Activated T-helper 1 cell treated with anti-CD3 and anti-CD28 coated beads, Interleukin-12 subunit alpha, Interleukin-12 subunit beta, Interleukin-2, Interleukin-4 antibody, amounts not matched to agents 30 ng/mL and 10 ng/mL and 1 ng/mL, durations not matched to agents 14 hours and 24 hours and 36 hours (primary cell): ENCODE measurements around the gene ZSWIM5. TPM values are rescaled to one million over a fixed set of nuclear protein-coding genes. Genes with fewer than 3 reads are reported as not detected.
A peak's percentile ranks its signal among the peaks of the same experiment; 100 is the strongest.
"Not testable (repeated sequence)": the region's sequence is repeated elsewhere in the genome, so short reads cannot be mapped to it uniquely, and the experiment has no call there.

Source experiments
- DNase-seq: peaks from one replicate; pipeline ENCODE4 v3.0.0; 2021; ENCODE audit warnings: low spot score
- H3K27ac Mint-ChIP-seq: one replicate; pipeline ENCODE4 v1.8.0; 2021; ENCODE audit warnings: mild to moderate bottlenecking, mixed read lengths
- H3K27me3 Mint-ChIP-seq: one replicate; pipeline ENCODE4 v1.8.0; 2022; ENCODE audit warnings: mild to moderate bottlenecking, moderate library complexity, mixed read lengths; ENCODE audit not compliant: insufficient read depth
- H3K36me3 Mint-ChIP-seq: one replicate; pipeline ENCODE4 v1.8.0; 2021; ENCODE audit warnings: low read depth, mixed read lengths
- H3K4me1 Mint-ChIP-seq: one replicate; pipeline ENCODE4 v1.8.0; 2021; ENCODE audit warnings: low read depth, mixed read lengths
- H3K4me3 Mint-ChIP-seq: one replicate; pipeline ENCODE4 v1.8.0; 2021; ENCODE audit warnings: mild to moderate bottlenecking, moderate library complexity, mixed read lengths
- H3K9me3 Mint-ChIP-seq: one replicate; pipeline ENCODE4 v1.8.0; 2021; ENCODE audit warnings: mixed read lengths
- intact Hi-C: fragments of 100-400 bp; cut with micrococcal nuclease; formaldehyde crosslinking; loops from one replicate; pipeline ENCODE4 v1.15.1; 2024
- total RNA-seq: library from RNA; stranded (reverse); gene quantifications from 2 replicates; pipeline ENCODE4 v1.2.3, GENCODE V29; 2022

Gene ZSWIM5
- total RNA-seq, 1 donor from 2014 or later: 0.10 TPM

- H3K9me3 Mint-ChIP-seq, H3K4me1 Mint-ChIP-seq, H3K36me3 Mint-ChIP-seq, H3K27me3 Mint-ChIP-seq, DNase-seq, intact Hi-C loops, H3K4me3 Mint-ChIP-seq, H3K27ac Mint-ChIP-seq: not testable (repeated sequence)
Observed at GRCh38 chr1:45094371-45094770, 112.0 kb downstream of the ZSWIM5 start.

- H3K4me3 Mint-ChIP-seq: no peak overlapping the region
- no peaks in the 10 kb centered on the region for H3K4me1 Mint-ChIP-seq
- H3K36me3 Mint-ChIP-seq: no peaks in the 10 kb centered on the region
- no peaks in the 10 kb centered on the region for H3K9me3 Mint-ChIP-seq
- no peak overlapping the region for H3K27ac Mint-ChIP-seq
- H3K27me3 Mint-ChIP-seq: peaks cover 3% of the 10 kb centered on the region
- DNase-seq: no peak
- intact Hi-C loops: no loop called here
Observed at GRCh38 chr1:45093334-45093733, 113.1 kb downstream of the ZSWIM5 start.

DNA sequence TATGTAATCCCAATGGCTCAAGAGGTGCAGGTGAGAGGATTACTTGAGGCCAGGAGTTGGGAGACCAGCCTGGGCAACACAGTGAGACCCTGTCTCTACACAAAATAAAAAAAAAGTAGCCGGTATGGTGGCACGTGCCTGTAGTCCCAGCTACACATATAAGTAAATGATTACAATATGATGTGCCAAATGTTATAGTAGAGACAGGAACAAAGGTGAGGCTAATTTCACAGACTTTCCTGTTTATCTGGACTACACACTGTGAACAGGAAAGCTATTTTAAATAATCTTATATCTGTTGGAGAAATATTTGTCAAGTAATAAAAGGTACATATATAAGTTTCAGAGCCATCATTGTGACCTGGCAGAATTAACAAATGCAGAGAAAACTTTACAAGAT, 116.7 kb downstream of the ZSWIM5 start:
- Mint-ChIP-seq H3K27ac (no peak overlapping the region), H3K9me3 (no peaks in the 10 kb centered on the region), H3K36me3 (no peaks in the 10 kb centered on the region), H3K4me3 (no peak overlapping the region), H3K27me3 (peaks cover 3% of the 10 kb centered on the region), H3K4me1 (no peaks in the 10 kb centered on the region)
- DNase-seq: no peak
- intact Hi-C loops: no loop called here

DNA sequence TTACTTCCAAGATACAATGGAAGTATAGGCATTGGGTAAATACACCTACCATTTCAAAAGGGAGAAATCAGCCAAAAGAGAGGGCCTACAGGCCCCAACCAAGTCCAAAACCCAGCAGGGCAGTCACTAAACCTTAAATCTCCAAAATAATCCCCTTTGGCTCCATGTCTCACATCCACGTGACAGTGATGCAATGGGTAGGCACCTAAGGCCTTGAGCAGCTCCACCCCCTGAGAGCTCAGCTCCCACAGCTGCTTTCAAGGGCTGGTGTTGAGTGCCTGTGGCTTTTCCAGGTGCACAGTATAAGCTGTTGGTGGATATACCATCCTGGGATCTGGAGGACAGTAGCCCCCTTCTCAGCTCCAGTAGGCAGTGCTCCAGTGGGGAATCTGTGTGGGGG, 121.8 kb downstream of the ZSWIM5 start:
- DNase-seq: no peak
- H3K4me1 Mint-ChIP-seq: no peaks in the 10 kb centered on the region
- intact Hi-C loops: no loop called here
- H3K27ac Mint-ChIP-seq: no peak overlapping the region
- H3K9me3 Mint-ChIP-seq: peaks cover 5% of the 10 kb centered on the region
- no peak overlapping the region for H3K4me3 Mint-ChIP-seq
- H3K27me3 Mint-ChIP-seq: no peaks in the 10 kb centered on the region
- H3K36me3 Mint-ChIP-seq: no peaks in the 10 kb centered on the region

DNA sequence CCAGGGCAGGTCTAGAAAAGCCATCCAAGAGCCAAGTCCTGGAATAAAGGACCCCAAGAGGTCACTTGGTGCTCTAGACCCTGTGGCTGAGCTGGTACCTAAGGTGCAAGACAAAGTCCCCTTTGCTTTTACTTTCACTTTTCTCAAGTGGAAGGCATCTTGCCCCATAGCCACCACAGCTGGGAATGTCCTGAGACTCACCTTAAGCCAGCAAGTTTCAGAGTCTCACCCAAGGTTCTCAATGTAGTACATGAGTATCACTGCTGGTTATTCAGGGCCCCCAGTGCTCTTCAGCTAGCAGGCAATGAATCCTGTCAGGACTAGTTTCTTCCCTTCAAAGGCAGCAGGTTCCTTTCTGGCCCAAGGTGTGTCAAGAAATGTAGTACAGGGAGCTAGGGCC, 126.9 kb downstream of the ZSWIM5 start:
- Mint-ChIP-seq H3K4me3 (no peak overlapping the region), H3K27me3 (peaks cover 14% of the 10 kb centered on the region), H3K9me3 (peaks cover 17% of the 10 kb centered on the region), H3K27ac (no peak overlapping the region), H3K36me3 (no peaks in the 10 kb centered on the region), H3K4me1 (no peaks in the 10 kb centered on the region)
- intact Hi-C loops: no loop called here
- DNase-seq: no peak

DNA sequence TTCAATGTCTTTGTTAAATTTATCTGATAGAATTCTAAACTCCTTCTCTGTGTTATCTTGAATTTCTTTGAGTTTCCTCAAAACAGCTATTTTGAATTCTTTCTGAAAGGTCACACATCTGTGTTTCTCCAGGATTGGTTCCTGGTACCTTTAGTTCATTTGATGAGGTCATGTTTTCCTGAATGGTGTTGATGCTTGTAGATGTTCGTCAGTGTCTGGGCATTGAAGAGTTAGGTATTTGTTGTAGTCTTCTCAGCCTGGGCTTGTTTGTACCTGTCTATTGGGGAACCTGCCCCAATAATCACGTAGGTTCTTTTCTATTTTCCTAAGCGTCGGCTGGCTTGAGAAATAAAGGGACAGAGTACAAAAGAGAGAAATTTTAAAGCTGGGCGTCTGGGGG, 129.4 kb downstream of the ZSWIM5 start:
- not testable (repeated sequence) for H3K4me1 Mint-ChIP-seq

GRCh38 chr1:45071567-45071966, 134.8 kb downstream of the ZSWIM5 start:
- Mint-ChIP-seq H3K27ac (no peak overlapping the region), H3K4me1 (no peaks in the 10 kb centered on the region), H3K4me3 (no peak overlapping the region), H3K9me3 (peaks cover 8% of the 10 kb centered on the region), H3K36me3 (no peaks in the 10 kb centered on the region), H3K27me3 (peaks cover 24% of the 10 kb centered on the region)
- DNase-seq: no peak
- intact Hi-C loops: no loop called here

More for the DNA sequence above, 129.4 kb downstream of the ZSWIM5 start:
- H3K27ac Mint-ChIP-seq, DNase-seq, H3K36me3 Mint-ChIP-seq, H3K4me3 Mint-ChIP-seq: not testable (repeated sequence)
- Mint-ChIP-seq H3K27me3 (peaks cover 23% of the 10 kb centered on the region), H3K9me3 (peaks cover 19% of the 10 kb centered on the region)
- intact Hi-C loops: loop anchor here (1.0 kb wide), 1 partner anchor 13 kb away; no protein-coding TSS in a partner anchor

- Mint-ChIP-seq H3K9me3 (no peaks in the 10 kb centered on the region), H3K36me3 (no peaks in the 10 kb centered on the region), H3K4me3 (no peak overlapping the region), H3K27ac (no peak overlapping the region), H3K27me3 (peaks cover 9% of the 10 kb centered on the region), H3K4me1 (no peaks in the 10 kb centered on the region)
- no peak for DNase-seq
- intact Hi-C loops: loop anchor here (5.0 kb wide), 1 partner anchor 51 kb away; no protein-coding TSS in a partner anchor
Observed at GRCh38 chr1:45067806-45068205, 138.6 kb downstream of the ZSWIM5 start.

DNA sequence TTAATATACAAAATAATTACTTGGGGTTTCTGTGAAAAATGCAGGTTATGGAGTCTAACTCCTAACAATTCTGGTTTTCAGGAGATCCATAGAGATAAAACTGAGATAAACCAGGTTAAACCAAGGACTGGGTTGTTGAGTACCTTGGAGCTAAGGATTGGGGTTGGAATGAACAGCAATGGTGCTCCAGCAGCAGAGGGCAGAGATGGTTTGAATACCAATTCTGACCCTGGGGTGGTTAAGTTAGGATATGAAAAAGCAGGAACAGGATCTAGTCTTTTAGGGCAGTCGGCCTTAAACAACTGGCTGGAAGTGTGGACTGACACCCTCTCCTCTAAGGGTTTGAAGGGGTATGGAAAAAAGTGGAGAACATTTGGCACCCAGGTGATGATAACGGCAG, 141.3 kb downstream of the ZSWIM5 start:
- no peaks in the 10 kb centered on the region for H3K36me3 Mint-ChIP-seq
- H3K27ac Mint-ChIP-seq: no peak overlapping the region
- H3K4me1 Mint-ChIP-seq: no peaks in the 10 kb centered on the region
- H3K9me3 Mint-ChIP-seq: no peaks in the 10 kb centered on the region
- DNase-seq: no peak
- H3K4me3 Mint-ChIP-seq: no peak overlapping the region
- intact Hi-C loops: loop anchor here (5.0 kb wide), 1 partner anchor 48 kb away; no protein-coding TSS in a partner anchor
- H3K27me3 Mint-ChIP-seq: peaks cover 2% of the 10 kb centered on the region

GRCh38 chr1:45062463-45062862, 143.9 kb downstream of the ZSWIM5 start:
- not testable (repeated sequence) for H3K4me3 Mint-ChIP-seq, H3K36me3 Mint-ChIP-seq

GRCh38 chr1:45059829-45060228, 146.6 kb downstream of the ZSWIM5 start:
- intact Hi-C loops: no loop called here
- no peak for DNase-seq
- Mint-ChIP-seq H3K4me1 (no peaks in the 10 kb centered on the region), H3K27ac (no peak overlapping the region), H3K9me3 (no peaks in the 10 kb centered on the region), H3K27me3 (no peaks in the 10 kb centered on the region), H3K36me3 (no peaks in the 10 kb centered on the region), H3K4me3 (no peak overlapping the region)

More at GRCh38 chr1:45062463-45062862, 143.9 kb downstream of the ZSWIM5 start:
- H3K4me1 Mint-ChIP-seq, intact Hi-C loops, H3K9me3 Mint-ChIP-seq, H3K27me3 Mint-ChIP-seq, DNase-seq, H3K27ac Mint-ChIP-seq: not testable (repeated sequence)

- Mint-ChIP-seq H3K27me3 (no peaks in the 10 kb centered on the region), H3K27ac (no peak overlapping the region), H3K4me3 (no peak overlapping the region), H3K36me3 (no peaks in the 10 kb centered on the region), H3K9me3 (no peaks in the 10 kb centered on the region), H3K4me1 (no peaks in the 10 kb centered on the region)
- intact Hi-C loops: no loop called here
- no peak for DNase-seq
Observed at GRCh38 chr1:45057542-45057941, 148.9 kb downstream of the ZSWIM5 start.

DNA sequence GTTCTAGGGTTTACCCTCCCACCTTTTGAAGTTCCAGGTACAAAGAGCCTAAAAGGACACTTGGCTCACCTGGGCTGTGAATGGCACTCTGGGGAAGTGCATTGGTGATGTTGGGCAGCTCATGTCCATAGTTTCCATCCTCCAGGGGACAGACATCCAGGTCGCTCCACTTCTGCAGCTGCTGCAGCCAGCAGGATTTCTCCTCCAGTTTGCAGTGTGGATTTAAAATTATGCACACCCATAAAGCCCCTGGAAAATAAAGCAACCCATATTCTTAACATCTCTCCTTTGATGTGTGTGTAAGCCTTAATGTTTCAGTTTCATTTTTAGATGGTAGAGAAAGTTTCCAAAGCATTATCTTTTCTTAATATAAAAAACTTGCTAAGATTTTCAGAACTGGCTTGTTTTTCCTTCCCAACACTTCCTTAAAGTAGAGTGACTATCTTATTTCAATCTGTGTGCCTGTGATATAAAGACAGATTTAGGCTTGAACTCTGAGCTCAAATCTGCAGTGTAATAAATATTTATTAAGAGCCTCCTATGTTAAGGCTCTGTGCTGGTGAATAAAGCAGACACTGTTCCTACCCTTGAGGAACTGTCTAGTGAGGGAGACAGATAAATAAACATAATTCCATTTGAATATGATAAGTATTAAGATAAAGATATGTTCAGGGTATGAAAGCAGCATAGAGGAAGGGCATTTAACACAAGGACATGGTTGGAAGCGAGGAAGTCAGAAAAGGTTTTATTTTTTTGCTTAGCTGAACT, 155.2 kb downstream of the ZSWIM5 start:
- intact Hi-C loops: loop anchor here (1.0 kb wide), 2 partner anchors 14 to 249 kb away; no protein-coding TSS in a partner anchor
- no peak overlapping the region for H3K27ac Mint-ChIP-seq
- H3K4me3 Mint-ChIP-seq: peak overlapping the region; percentile 34
- peaks cover 9% of the 10 kb centered on the region for H3K27me3 Mint-ChIP-seq
- no peaks in the 10 kb centered on the region for H3K36me3 Mint-ChIP-seq
- DNase-seq: no peak
- H3K9me3 Mint-ChIP-seq: no peaks in the 10 kb centered on the region
- peaks cover 13% of the 10 kb centered on the region for H3K4me1 Mint-ChIP-seq
